GM20000 (cell line): ENCODE data around the gene TANK.

Source experiments
- DNase-seq: peaks from one replicate; pipeline ENCODE4 v3.0.0; 2012; ENCODE audit warnings: low spot score
- CTCF ChIP-seq: IDR thresholded peaks from 2 replicates; pipeline ENCODE4 v1.5.1; 2012; ENCODE audit warnings: mild to moderate bottlenecking, control low read depth; ENCODE audit errors: extremely low read depth, missing control alignments

Gene TANK

GRCh38 chr2:161134547-161135518 is 25.4 kb upstream of the TANK start:
- no peak for DNase-seq
- no peak for TF ChIP-seq CTCF

GRCh38 chr2:161135951-161136593 is 24.2 kb upstream of the TANK start:
- no peak for DNase-seq
- TF ChIP-seq CTCF: no peak

- peak; percentile 60 for DNase-seq
- TF ChIP-seq CTCF: no peak
These were observed 23.4 kb upstream of the TANK start for GRCh38 chr2:161136696-161137324.

GRCh38 chr2:161138429-161138828 is 21.8 kb upstream of the TANK start:
- TF ChIP-seq CTCF: no peak

GRCh38 chr2:161139098-161139987 is 20.9 kb upstream of the TANK start:
- no peak for TF ChIP-seq CTCF
- no peak for DNase-seq

More at GRCh38 chr2:161138429-161138828, 21.8 kb upstream of the TANK start:
- DNase-seq: no peak

- DNase-seq: no peak
- no peak for TF ChIP-seq CTCF
These were observed 19.2 kb upstream of the TANK start for GRCh38 chr2:161141033-161141432.
